Kidney capillary endothelial cell (primary cell): Measurements from ENCODE around the gene NAA15.
"Not testable (repeated sequence)": the region's sequence is repeated elsewhere in the genome, so short reads cannot be mapped to it uniquely, and the experiment has no call there.

Experiments used
- DNase-seq: peaks from one replicate; pipeline ENCODE4 v3.0.0-alpha.2; 2018; ENCODE audit warnings: low spot score

The NAA15 gene

DNA sequence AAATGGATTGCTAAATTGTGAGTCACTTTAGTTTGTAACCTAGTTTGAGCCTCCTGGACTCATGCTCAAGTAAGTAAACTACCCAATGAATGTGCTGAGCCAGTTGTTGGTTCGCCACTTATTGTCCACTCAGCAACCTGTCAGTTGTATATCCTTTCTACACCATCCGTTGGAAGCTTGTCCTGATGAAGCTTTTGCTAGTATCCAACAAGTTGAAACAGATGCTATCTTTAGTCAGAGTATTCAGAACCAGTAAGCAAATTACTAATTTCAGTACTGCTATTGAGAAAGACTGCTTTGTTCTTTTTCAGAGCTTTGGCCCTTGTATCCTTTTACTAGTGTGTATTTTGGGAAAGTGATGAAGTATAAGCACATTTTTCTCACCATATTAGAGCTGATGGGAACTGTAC, 4.3 kb upstream of the NAA15 start:
- no peak for DNase-seq

DNA sequence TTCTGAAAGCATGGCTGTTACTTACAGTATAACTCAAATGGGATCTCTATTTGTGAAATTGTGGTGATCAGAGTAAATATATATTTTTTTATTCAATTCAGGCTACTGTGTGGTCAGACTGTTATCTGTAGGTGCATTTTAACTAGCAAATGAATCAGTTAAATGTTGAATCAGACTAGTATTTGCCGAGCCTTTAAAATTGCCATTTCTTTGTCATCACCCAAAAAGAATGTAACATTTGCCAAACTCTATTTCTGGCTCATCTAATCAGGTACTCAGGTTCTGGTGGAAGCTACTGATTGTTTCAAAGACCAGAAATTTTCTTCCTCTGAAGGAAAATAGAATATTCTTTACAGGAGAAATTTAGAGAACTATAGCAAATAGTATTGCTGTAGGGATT, 1.8 kb upstream of the NAA15 start:
- DNase-seq = no peak

DNA sequence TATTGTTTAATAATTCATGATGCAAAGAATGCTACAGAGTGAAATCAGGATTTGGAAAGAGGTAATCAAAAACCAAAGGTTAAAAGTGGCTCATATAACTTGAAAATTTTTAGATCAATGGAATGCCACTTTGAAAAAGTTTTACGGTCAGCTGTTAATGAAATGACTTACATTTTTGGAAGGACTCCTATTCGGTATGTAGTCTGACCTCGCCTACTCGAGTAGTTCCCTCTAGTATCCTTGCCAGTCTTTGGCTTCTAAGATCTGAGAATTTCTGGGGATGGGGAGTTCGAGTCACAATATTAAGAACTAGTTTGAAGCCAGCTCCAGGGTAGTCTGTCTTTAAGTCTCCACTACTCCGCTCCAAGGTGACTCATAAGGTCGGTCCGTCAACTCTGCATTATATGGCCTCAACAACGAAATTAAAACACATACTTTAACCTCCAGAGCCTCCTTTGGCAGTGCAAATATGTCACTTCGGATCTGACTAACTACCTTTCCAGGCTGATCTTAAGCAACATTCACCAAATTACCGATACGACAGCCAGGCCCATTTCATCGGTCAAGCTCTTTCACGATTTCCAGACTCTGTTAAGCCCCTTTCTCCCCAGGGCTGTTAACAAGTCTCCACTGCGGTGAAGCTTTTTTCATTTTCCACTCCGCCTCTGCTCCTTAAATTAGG, 733 bp upstream of the NAA15 start:
- peak; percentile 51 for DNase-seq

DNA sequence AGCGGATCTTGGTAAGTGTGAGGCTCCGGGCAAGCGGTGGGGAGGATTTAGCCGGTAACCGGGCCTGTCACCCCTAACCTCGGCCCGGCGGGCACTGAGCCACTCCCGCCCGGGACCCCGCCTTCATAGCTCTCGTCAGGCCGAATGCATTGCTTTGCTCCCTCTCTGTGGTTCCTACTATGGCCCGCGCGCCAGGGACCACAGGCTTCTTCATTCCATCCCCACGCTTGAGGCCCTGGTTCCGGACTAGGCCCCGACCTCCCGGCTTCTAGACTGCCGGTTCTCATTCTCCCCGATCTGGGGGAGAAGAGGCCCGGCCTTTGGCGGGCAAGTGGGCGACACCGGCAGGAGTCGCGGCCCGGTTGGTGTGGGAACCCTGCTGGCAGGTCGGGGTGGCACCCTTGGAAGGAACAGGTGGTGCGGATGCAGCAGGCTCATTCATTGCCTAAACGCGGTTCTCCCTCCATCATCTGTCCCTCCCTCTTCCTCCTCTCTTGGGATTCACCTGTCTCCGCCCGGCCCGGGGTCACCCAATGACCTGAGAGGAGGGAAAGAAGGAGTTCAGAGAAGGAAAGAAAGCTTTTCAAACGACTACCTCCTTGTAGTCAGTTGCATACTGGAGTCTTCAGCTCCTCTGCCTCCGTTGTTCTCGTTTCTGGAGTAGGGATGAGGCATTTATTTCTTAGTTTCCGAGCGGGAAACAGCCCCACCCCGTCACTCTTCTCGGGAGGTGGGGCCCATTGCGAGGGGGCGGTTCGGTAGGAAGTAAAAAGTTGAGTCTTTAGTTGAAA, 711 bp downstream of the NAA15 start, which contains the start of gene NDUFC1:
NDUFC1 (minus strand) TSS at position 657 of the 791 bp plus-strand sequence. CDS start 6,679 bp downstream, outside the sequence.
- DNase-seq = peak; percentile 47

DNA sequence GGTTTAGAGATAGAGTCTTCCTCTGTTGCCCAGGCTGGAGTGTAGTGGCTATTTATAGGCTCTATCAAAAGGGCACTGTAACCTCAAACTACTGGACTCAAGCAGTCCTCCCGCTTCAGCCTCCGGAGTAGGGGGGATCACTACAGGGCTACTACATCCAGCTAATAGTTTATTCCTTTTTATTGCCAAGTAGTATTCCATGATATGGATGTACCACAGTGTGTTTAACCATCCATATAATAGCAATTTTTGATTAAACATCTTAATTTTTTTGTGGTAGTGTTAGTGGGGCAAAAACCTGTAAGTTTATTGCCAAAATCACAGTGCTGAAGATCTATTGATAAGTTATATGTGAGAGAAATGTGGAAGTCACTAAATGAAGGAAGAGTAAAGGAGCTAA, 3.6 kb downstream of the NAA15 start:
- no peak for DNase-seq

DNA sequence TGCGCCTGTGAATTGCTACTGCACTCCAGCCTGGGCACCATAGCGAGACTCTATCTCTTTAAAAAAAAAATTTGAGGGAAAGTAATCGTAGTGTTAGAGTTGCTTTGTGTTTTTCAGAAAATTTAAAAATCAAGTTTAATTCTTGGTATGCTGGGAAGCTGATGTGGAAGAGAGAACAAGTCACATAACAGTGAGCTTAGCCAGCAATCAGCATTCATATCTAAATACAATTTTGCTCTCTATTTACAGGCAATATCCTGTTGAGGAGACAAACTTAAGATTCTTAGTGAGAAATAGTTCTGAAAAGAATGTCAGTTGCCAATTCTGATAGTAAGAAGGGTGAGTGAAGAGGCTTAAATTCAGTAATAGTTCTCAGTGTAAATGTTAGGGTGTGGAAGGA, 10.6 kb downstream of the NAA15 start:
- no peak for DNase-seq

DNA sequence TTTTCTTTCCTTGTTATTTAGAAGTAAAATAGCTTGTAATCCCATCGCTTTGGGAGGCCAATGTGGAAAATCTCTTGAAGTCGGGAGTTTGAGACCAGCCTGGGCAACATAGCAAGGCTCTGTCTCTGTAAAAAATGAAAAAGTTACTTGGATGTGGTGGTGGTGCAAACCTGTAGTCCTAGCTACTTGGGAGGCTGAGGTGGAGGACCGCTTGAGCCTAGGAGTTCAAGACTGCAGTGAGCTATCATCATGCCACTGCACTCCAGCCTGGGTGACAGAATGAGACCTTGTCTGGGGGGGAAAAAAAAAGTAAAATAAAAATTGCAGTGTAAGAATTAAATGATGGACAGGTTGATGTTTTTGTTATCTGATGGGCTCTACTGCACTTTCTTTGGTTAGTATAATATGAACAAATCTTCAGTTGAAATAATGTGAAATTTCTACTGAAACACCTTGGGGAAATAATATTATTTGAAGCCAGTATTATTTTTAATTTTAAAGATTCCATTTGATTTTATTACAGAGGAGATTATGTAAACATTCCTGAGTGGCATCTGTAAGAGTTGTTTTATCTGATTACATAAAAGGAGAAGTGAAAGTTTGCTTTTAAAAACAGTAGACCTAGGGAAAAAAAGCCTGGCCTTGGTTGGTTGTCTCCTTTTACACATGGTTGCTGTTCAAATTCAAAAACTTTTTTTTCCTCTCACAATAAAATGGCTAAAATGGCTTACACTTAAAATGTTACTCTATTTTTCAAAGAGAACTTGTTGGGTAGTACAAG, 11.4 kb downstream of the NAA15 start:
- no peak for DNase-seq

DNA sequence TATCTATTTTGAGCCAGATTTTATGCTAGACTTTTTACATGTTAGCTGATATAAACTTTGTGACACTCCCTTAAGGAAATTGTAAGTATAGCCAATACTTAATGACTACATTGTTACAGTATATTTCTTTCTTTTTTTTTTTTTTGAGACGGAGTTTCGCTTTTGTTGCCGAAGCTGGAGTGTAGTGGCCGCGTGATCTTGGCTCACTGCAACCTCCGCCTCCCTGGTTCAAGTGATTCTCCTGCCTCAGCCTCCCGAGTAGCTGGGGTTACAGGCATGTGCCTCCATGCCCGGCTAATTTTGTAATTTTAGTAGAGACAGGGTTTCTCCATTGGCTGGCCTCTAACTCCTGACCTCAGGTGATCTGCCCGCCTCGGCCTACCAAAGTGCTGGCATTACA, 12.1 kb downstream of the NAA15 start:
- not testable (repeated sequence) for DNase-seq

DNA sequence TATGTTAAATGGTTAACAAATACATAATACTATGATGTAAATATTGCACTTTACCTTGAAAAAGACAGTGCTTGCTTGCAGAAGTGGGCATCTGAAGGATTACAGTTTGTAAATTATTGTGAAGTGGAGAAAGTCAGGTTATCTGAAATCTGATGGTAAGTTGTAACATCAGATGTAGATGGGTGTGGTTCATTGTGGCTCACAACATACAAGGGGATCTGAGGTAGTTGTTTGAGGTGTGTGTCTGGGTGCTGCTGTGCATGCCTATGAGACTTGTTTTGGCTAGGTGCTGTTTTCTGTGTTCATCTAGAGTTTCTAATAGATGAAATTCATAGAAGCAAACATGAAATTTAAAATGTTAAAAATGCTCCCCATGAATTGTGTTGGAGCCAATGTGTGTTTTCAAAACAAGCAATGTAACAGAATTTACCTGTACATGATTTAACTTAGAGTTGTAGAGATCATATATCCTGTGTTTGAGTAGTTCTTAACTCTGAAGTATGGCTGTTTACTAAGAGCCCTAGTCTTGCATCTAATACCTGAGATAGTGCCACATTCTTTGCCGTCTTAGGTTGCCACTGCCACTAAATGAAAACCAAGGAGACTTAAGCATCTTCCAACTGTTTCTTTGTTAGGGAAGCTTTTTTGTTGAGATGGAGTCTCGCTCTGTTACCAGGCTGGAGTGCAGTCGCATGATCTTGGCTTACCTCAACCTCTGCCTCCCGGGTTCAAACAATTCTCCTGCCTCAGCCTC, 12.9 kb downstream of the NAA15 start:
- DNase-seq = no peak

DNA sequence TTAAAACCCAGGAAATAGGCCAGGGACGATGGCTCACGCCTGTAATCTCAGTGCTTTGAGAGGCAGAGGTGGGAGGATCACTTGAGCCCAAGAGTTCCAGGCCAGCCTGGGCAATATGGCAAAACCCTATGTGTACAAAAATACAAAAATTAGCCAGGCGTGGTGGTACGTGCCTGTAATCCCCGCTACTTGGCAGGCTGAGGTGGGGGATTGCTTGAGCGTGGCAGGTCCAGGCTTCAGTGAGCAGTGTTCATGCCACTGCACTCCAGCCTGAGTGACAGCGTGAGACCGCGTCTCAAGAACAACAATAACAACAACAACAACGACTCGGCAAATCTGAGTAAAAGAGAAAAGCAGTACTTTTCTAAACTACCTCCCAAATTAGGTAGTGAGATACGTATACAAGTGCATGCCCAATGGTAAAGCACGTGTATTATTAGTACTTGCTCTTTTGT, 13.9 kb downstream of the NAA15 start:
- DNase-seq = no peak

DNA sequence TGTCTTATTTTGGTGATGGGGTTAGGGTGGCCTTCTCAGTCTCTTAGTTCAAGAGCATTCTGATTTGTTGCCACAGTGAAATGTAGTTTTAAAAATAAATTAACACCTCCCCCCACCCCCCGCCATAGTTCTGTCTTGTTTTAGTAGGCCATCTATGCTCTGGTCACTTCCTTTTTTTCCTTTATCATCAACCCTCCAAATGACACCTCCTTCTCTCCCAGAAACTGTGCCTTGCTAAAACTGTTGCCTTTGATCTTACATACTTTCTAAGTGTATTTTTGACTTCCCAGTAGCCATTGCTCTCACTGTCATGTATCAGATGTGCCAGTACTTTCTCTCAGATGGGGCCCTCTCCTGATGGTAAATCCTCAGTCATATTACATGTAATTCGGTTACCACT, 15.4 kb downstream of the NAA15 start:
- no peak for DNase-seq

DNA sequence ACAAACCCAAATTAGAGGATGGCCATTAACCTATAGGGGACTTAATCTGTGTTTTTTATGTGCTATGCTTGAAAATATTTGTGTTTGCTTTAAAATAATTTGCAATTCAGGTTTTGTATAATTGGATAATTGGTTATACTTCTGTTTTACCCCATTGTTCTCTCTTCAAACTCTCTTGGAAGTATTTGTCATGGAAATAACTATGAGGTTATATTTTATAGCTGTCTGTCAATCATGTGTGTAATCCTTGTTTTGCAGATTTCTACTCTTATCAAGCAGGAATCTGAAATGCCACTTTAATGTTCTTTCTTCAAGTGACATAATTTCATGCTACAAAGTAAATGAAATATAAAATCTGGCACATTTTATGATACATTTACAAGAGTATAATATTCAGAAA, 16.3 kb downstream of the NAA15 start:
- DNase-seq = no peak

DNA sequence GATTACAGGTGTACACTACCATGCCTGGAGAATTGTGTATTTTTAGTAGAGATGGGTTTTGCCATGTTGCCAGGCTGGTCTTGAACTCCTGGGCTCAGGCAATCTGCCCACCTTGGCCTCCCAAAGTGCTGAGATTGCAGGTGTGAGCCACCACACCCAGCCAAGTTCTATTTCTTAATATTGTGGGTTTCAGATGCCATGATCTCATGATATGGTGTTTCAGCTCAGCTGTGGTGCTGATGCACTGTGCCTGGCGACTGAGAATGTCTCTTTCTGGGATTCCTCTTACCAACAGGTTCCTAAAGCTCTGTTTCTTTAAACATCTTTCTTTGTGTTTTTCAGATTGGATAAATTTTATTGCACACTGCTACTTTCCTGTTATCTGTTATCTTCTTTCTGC, 18.3 kb downstream of the NAA15 start:
- no peak for DNase-seq

DNA sequence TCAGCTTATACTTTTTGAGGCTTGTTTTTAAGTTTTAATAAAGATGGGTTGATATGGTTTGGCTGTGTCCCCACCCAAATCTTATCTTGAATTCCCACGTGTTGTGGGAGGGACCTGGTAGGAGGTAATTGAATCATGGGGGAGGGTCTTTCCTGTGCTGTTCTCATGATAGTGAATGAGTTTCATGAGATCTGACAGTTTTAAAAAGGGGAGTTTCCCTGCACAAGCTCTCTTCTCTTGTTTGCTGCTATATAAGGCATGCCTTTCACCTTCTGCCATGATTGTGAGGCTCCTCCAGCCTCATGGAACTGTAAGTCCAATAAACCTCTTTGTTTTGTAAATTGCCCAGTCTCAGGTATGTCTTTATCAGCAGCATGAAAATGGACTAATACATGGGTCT, 20.8 kb downstream of the NAA15 start:
- not testable (repeated sequence) for DNase-seq

DNA sequence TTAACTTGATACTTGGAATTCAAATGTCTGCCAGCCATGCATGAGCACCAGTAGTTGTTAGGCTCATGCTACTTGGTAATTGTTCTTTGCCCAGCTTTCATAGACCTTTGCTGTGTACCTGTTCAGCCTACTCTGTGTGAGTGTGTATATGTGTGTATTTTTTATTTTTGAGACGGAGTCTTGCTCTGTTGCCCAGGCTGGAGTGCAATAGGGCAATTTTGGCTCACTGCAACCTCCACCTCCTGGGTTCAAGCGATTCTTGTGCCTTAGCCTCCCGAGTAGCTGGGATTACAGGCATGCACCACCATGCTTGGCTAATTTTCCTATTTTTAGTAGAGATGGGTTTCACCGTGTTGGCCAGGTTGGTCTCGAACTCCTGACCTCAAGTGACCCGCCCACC, 21.2 kb downstream of the NAA15 start:
- DNase-seq = not testable (repeated sequence)

DNA sequence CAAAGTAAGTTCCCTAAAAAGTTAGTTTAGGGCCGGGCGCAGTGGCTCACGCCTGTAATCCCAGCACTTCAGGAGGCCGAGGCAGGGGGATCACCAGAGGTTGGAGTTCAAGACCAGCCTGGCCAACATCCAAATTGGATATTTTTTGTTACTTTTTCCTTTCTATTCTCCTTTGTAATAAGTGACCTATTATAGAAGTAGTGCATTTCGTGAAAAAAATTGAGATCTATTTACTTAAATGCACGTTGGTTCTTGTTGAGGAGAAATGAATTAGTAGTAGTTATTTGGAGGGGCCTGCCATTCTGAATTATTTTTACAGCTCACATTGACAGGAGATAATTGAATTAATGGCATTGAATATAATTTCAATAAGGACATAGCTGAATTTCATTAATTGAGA, 23.3 kb downstream of the NAA15 start:
- no peak for DNase-seq

DNA sequence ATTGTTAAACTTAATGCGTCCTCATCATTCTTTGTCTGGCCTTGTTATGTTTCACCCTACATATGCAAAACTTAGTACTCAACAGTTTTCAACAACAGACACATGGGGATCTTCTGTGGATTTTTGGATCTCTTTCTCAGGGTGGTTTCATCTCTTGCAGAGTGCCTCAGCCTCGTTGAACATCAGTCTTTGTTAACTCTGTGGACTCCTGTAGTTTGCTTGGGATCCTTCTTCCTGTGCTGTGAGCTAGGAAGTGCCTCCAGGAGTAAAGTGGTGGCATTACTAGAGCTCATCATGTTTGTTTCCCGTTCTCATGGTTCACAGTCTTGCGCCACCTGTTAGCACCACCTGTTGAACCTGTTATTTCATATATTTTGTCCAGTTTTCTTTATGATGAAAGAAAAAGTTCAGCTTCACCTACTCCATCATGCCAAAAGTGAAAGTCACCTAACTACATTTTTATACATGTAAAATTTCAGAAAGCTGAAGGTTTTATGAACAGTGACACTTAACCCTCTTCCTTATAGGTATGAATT, 28.4 kb downstream of the NAA15 start:
- no peak for DNase-seq

DNA sequence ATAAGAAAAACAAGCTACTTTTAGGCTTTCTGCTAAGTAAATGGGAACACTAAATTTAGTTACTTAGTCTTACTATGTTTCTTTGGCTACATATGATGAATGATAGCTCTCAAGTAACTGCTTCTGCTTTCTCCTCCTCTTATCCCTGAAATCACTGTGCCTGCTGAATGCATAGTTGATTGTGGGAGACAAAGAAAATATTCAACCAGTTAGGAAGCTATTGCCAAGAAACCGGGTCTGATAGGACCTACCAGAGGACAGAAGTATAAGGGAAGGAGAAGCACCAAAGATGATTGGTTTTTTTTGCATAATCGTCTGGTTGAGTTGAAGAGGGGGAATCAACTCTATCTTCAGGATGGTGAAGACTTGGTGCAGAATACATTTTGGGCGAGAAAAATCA, 29.0 kb downstream of the NAA15 start:
- DNase-seq = no peak

DNA sequence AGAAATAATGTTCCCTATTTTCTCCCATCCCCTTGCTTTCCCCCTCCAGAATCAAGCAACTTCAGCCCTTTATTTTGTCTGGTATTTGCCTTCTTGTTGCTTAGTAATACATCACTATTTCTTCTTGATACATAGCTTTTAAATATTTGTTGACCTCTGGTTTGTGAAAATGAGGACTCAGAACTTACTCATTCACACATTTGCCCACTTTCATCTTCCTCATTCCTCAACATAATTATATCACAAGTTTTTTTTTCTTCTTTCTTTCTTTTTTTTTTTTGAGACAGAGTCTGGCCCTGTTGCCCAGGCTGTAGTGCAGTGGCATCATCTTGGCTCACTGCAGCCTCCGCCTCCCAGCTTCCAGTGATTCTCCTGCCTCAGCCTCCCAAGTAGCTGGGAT, 29.9 kb downstream of the NAA15 start:
- DNase-seq = no peak

DNA sequence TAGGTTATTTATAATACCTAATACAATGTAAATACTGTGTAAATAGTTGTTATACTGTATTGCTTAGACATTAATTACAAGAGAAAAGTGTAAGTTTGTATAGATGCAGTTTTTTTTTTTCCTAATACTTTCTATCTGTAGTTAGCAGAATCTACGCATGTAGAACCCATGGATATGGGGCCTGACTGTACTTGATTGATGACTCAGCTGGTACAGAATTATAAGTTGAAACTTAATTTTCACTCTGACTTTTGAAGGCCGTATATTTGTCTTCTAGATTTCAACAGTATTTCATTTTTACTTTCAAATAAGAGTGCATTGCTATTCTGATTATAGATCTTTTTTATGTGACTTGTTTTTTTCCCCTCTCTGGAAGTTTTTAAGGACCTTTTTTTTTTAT, 31.7 kb downstream of the NAA15 start:
- no peak for DNase-seq

DNA sequence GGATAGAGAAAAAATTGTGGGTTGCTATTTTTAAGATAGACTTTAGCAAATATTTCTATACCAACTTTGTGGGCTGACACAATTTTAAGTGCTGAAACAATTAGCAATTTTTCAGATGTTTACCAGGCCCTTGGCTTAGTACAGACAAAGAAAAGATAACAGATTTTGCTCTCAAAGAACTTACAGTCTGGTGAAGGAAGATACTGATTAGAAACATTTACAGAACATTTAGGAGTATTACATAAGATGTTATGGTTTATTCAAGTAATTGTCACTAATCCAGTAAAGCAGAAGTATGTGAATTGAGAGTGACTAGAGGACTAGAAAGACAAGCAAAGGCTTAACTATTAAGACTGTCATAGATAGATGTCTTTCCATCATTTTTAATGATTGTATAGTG, 36.3 kb downstream of the NAA15 start:
- DNase-seq = no peak

DNA sequence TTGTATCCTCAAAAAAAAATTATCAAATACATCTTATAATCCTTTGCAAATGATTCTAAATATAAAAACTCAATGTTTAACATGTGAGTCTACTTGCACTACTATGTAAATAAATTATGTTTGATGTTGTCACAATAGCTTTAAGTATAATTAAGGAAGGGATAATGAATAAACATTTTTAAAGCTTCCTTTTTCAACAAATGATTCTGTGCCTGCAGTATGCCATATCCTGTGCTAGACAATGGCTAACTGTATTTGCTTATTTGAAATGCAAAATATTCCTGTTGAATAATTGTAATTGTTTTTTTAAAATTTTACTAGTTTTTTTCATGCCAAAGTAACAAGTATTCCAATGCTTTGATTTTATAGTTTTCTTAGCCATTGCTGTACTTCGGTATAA, 60.0 kb downstream of the NAA15 start:
- no peak for DNase-seq
